Measurements from ENCODE around the gene RAB27A. TPM values are rescaled to one million over a fixed set of nuclear protein-coding genes. Genes with fewer than 3 reads are reported as not detected.
"Not testable (repeated sequence)": the region's sequence is repeated elsewhere in the genome, so short reads cannot be mapped to it uniquely, and the experiment has no call there.

Gene RAB27A
- total and polyA plus RNA-seq, 2 donors (not counting 3 experiments of a cell fraction or from before 2014, with no cell fraction given), result 7.3 to 30.9 TPM

DNA sequence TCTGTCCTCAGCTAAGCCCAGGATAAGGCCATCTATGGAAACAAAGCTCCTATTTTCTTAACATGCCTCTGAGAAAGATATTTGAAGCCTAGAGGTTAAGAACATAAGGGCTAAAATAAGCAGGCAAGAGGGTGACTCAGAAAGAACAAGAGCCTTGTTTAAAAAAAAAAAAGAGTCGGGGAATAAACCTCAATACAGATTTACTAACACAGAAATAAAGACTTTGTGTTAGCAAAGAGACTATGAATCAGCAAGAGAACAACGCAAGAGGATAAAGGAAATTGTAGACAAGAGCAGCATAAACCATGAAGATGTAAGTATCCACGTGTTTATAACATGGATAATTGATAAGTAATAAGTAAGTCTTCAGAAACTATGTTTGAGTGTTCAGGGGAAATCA, 36.0 kb downstream of the RAB27A start:
- no peaks in the 10 kb centered on the region for H3K79me2 ChIP-seq (ENCODE audit: control insufficient read depth, insufficient read depth, low read length)

GRCh38 chr15:55252201-55252600, 37.4 kb downstream of the RAB27A start:
- H3K79me2 ChIP-seq (ENCODE audit: control insufficient read depth, insufficient read depth, low read length); dilution Hi-C loops (cut with MboI; ENCODE audit: extremely low pct_ligation_motif_present, low sequenced_read_pairs); POLR2A ChIA-PET; H3K27ac ChIP-seq (ENCODE audit: insufficient read depth, low read depth, low read length); H3K4me1 ChIP-seq (ENCODE audit: control insufficient read depth, extremely low read depth, insufficient read depth, low read length); intact Hi-C loops (cut with micrococcal nuclease); H3K27me3 ChIP-seq (ENCODE audit: control insufficient read depth in 2 of 2, insufficient read depth in 2 of 2, low read length in 2 of 2); DNase-seq (ENCODE audit: low read depth, low spot score); H3K4me2 ChIP-seq (ENCODE audit: insufficient read depth, low read length); H3K36me3 ChIP-seq (ENCODE audit: control insufficient read depth in 2 of 2, extremely low read depth in 1 of 2, insufficient read depth in 2 of 2, low read length in 2 of 2); CTCF ChIA-PET; H3K4me3 ChIP-seq (replicated peaks in 1 of 3; ENCODE audit: insufficient read depth in 1 of 3, low read depth in 1 of 3, low read length in 3 of 3); FAIRE-seq; H3K9me1 ChIP-seq (replicated peaks; ENCODE audit: control insufficient read depth, extremely low read depth, insufficient read depth, low read length); H2AFZ ChIP-seq (ENCODE audit: low read depth, low read length); H3K9me3 ChIP-seq (replicated peaks; ENCODE audit: control insufficient read depth, insufficient read depth, low read length); H4K20me1 ChIP-seq (replicated peaks; ENCODE audit: control insufficient read depth, extremely low read depth, insufficient read depth, low read length); H3K9ac ChIP-seq (replicated peaks; ENCODE audit: extremely low read depth, insufficient read depth, low read length); BruUV-seq (replicated peaks): not testable (repeated sequence)

More for the DNA sequence above, 36.0 kb downstream of the RAB27A start:
- H3K4me3 ChIP-seq (replicated peaks in 1 of 3; ENCODE audit: insufficient read depth in 1 of 3, low read depth in 1 of 3, low read length in 3 of 3), result no peak overlapping the region
- H3K9me1 ChIP-seq (replicated peaks; ENCODE audit: control insufficient read depth, extremely low read depth, insufficient read depth, low read length), result no peaks in the 10 kb centered on the region
- H3K9ac ChIP-seq (replicated peaks; ENCODE audit: extremely low read depth, insufficient read depth, low read length), result no peak overlapping the region
- dilution Hi-C loops (cut with MboI; ENCODE audit: extremely low pct_ligation_motif_present, low sequenced_read_pairs) (no loop called here), intact Hi-C loops (cut with micrococcal nuclease) (no loop called here)
- FAIRE-seq (no peak), DNase-seq (ENCODE audit: low read depth, low spot score) (no peak)
- no peaks in the 10 kb centered on the region for H3K9me3 ChIP-seq (replicated peaks; ENCODE audit: control insufficient read depth, insufficient read depth, low read length)
- no peaks in the 10 kb centered on the region for H3K4me1 ChIP-seq (ENCODE audit: control insufficient read depth, extremely low read depth, insufficient read depth, low read length)
- POLR2A ChIA-PET, result no interaction called here
- CTCF ChIA-PET, result interaction anchor here (0.7 kb wide), 1 partner anchor 9 kb away, joined by 3 read pairs; no protein-coding TSS in a partner anchor
- no peak overlapping the region for H3K27ac ChIP-seq (ENCODE audit: insufficient read depth, low read depth, low read length)
- H3K27me3 ChIP-seq (ENCODE audit: control insufficient read depth in 2 of 2, insufficient read depth in 2 of 2, low read length in 2 of 2), result no peaks in the 10 kb centered on the region
- H3K4me2 ChIP-seq (ENCODE audit: insufficient read depth, low read length), result no peak overlapping the region
- no TSS peak for BruUV-seq (replicated peaks)
- TF ChIP-seq, protein P1, sequence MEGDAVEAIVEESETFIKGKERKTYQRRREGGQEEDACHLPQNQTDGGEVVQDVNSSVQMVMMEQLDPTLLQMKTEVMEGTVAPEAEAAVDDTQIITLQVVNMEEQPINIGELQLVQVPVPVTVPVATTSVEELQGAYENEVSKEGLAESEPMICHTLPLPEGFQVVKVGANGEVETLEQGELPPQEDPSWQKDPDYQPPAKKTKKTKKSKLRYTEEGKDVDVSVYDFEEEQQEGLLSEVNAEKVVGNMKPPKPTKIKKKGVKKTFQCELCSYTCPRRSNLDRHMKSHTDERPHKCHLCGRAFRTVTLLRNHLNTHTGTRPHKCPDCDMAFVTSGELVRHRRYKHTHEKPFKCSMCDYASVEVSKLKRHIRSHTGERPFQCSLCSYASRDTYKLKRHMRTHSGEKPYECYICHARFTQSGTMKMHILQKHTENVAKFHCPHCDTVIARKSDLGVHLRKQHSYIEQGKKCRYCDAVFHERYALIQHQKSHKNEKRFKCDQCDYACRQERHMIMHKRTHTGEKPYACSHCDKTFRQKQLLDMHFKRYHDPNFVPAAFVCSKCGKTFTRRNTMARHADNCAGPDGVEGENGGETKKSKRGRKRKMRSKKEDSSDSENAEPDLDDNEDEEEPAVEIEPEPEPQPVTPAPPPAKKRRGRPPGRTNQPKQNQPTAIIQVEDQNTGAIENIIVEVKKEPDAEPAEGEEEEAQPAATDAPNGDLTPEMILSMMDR (IDR thresholded peaks at IDR 0.05; ENCODE audit: extremely low read depth in 1 of 2, insufficient read depth in 1 of 2, low read depth in 1 of 2, low read length in 2 of 2), result no peak
- no peak for TF ChIP-seq FOS (IDR thresholded peaks at IDR 0.05; ENCODE audit: borderline replicate concordance, insufficient read depth, low read length)
- TF ChIP-seq EZH2 (IDR thresholded peaks at IDR 0.05; ENCODE audit: borderline replicate concordance, low read depth, low read length, severe bottlenecking), result no peak
- TF ChIP-seq JUN (IDR thresholded peaks at IDR 0.05; ENCODE audit: borderline replicate concordance, insufficient read depth, insufficient read length, low read depth), result no peak
- TF ChIP-seq POLR2AphosphoS5 (IDR thresholded peaks at IDR 0.05; ENCODE audit: insufficient read depth, low read depth, low read length), result no peak
- no peak for TF ChIP-seq GATA2 (IDR thresholded peaks at IDR 0.05; ENCODE audit: insufficient read depth, insufficient read length, low read depth, low read length)
- TF ChIP-seq, protein P2, sequence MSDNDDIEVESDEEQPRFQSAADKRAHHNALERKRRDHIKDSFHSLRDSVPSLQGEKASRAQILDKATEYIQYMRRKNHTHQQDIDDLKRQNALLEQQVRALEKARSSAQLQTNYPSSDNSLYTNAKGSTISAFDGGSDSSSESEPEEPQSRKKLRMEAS (IDR thresholded peaks at IDR 0.05; ENCODE audit: insufficient read depth, insufficient read length), result no peak
- no peak for TF ChIP-seq POLR2A (IDR thresholded peaks at IDR 0.05; ENCODE audit: low read depth, low read length)
- TF ChIP-seq MYC (IDR thresholded peaks at IDR 0.05; ENCODE audit: low read depth, low read length), result no peak
- H3K36me3 ChIP-seq (ENCODE audit: control insufficient read depth in 2 of 2, extremely low read depth in 1 of 2, insufficient read depth in 2 of 2, low read length in 2 of 2), result no peaks in the 10 kb centered on the region
- no peak overlapping the region for H2AFZ ChIP-seq (ENCODE audit: low read depth, low read length)
- H4K20me1 ChIP-seq (replicated peaks; ENCODE audit: control insufficient read depth, extremely low read depth, insufficient read depth, low read length), result no peaks in the 10 kb centered on the region
